Breast epithelium (tissue), 4 donors: ENCODE measurements around the gene SNX33. TPM values are rescaled to one million over a fixed set of nuclear protein-coding genes. Genes with fewer than 3 reads are reported as not detected.
"Not testable (repeated sequence)": the region's sequence is repeated elsewhere in the genome, so short reads cannot be mapped to it uniquely, and the experiment has no call there.

Source experiments
- DNase-seq, 2 donors: peaks; one replicate each; pipeline ENCODE4 v3.0.0-alpha.2; 2019; ENCODE audit warnings: low spot score in 2 of 2
- H3K27ac ChIP-seq, 2 donors: fragments of 200-600 bp; sonication (generic) in 1 of 2; one replicate each; pipeline ENCODE4 v1.5.1; 2016 to 2019; ENCODE audit warnings: mild to moderate bottlenecking in 1 of 2
- H3K27me3 ChIP-seq, 2 donors: fragments of 200-600 bp; sonication (generic) in 1 of 2; one replicate each; pipeline versions ENCODE4 v1.5.1 to v1.6.0; 2017 to 2019; ENCODE audit warnings: control low read depth in 1 of 2, mild to moderate bottlenecking in 1 of 2
- H3K36me3 ChIP-seq: fragments of 200-600 bp; one replicate; pipeline ENCODE4 v1.5.1; 2019
- H3K4me1 ChIP-seq, 2 donors: fragments of 200-600 bp; sonication (generic); one replicate each; pipeline ENCODE4 v1.5.1; 2016 to 2019; ENCODE audit warnings: control low read depth in 1 of 2
- H3K4me3 ChIP-seq, 3 donors: fragments of 200-600 bp; sonication (generic); 1 replicate in 2 of 3; 2 replicates in 1 of 3; pipeline ENCODE4 v1.5.1; 2016 to 2019; ENCODE audit warnings: mild to moderate bottlenecking in 3 of 3, moderate library complexity in 2 of 3
- H3K9me3 ChIP-seq, 2 donors: fragments of 200-600 bp; sonication (generic) in 1 of 2; one replicate each; pipeline ENCODE4 v1.5.1; 2016 to 2019; ENCODE audit warnings: control low read depth in 1 of 2
- POLR2A ChIP-seq: fragments of 450-650 bp; IDR thresholded peaks from one replicate; pipeline ENCODE4 v1.6.1; 2016; ENCODE audit warnings: antibody characterized with exemption, mild to moderate bottlenecking, moderate library complexity
- POLR2AphosphoS5 ChIP-seq, 3 donors: sonication (generic); formaldehyde crosslinking; IDR thresholded peaks; one replicate each; pipeline ENCODE4 v1.6.1; 2017; ENCODE audit warnings: antibody characterized with exemption in 3 of 3
- intact Hi-C: fragments of 100-400 bp; cut with DNase I; formaldehyde crosslinking; loops from one replicate; pipeline ENCODE4 v1.15.1; 2023; ENCODE audit warnings: low total_unique reads
- total RNA-seq, 3 donors: library from RNA; depleted of rRNA; stranded (reverse); fragments of >200 nt; gene quantifications; one replicate each; pipeline ENCODE4 v1.1.0, GENCODE V29; 2016
- TF ChIP-seq, protein P1 (sequence below), 3 donors: fragments of 450-650 bp; IDR thresholded peaks; one replicate each; pipeline ENCODE4 v1.5.1; 2016 to 2017; ENCODE audit warnings: antibody characterized with exemption in 3 of 3, mild to moderate bottlenecking in 3 of 3, moderate library complexity in 3 of 3

SNX33 gene
- total RNA-seq, 3 donors from 2014 or later: 32.8 to 42.7 (median 36.3) TPM

DNA sequence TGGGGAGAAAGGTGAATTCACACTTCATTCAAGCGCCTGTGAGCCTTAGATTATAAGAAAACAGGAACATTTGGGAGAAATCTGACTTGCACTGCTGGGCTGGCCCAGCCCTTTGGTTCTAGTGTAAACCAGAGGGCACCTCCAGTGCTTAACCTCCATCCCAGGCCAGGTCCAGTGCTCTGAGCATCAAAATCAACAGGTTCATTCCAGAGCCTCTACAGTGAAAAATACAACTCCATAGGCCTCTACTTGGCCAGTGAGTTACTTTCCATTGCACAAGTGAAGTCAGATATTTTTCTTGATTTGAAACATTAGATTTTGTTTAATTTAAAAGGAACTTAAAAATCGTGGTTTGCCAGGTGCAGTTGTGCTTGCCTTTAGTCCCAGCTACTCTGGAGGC, 25.2 kb upstream of the SNX33 start:
- intact Hi-C loops: no loop called here
- H3K27me3 ChIP-seq: no peaks in the 10 kb centered on the region
- peaks cover 0 to 5% of the 10 kb centered on the region in 2 donors for H3K4me1 ChIP-seq
- no peaks in the 10 kb centered on the region for H3K9me3 ChIP-seq
- H3K27ac ChIP-seq: peak overlapping the region in 1 of 2 donors; percentile 67
- no peak for DNase-seq
- TF ChIP-seq, protein P1, sequence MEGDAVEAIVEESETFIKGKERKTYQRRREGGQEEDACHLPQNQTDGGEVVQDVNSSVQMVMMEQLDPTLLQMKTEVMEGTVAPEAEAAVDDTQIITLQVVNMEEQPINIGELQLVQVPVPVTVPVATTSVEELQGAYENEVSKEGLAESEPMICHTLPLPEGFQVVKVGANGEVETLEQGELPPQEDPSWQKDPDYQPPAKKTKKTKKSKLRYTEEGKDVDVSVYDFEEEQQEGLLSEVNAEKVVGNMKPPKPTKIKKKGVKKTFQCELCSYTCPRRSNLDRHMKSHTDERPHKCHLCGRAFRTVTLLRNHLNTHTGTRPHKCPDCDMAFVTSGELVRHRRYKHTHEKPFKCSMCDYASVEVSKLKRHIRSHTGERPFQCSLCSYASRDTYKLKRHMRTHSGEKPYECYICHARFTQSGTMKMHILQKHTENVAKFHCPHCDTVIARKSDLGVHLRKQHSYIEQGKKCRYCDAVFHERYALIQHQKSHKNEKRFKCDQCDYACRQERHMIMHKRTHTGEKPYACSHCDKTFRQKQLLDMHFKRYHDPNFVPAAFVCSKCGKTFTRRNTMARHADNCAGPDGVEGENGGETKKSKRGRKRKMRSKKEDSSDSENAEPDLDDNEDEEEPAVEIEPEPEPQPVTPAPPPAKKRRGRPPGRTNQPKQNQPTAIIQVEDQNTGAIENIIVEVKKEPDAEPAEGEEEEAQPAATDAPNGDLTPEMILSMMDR (IDR thresholded peaks at IDR 0.05): no peak
- H3K4me3 ChIP-seq: no peak overlapping the region
- no peaks in the 10 kb centered on the region for H3K36me3 ChIP-seq

DNA sequence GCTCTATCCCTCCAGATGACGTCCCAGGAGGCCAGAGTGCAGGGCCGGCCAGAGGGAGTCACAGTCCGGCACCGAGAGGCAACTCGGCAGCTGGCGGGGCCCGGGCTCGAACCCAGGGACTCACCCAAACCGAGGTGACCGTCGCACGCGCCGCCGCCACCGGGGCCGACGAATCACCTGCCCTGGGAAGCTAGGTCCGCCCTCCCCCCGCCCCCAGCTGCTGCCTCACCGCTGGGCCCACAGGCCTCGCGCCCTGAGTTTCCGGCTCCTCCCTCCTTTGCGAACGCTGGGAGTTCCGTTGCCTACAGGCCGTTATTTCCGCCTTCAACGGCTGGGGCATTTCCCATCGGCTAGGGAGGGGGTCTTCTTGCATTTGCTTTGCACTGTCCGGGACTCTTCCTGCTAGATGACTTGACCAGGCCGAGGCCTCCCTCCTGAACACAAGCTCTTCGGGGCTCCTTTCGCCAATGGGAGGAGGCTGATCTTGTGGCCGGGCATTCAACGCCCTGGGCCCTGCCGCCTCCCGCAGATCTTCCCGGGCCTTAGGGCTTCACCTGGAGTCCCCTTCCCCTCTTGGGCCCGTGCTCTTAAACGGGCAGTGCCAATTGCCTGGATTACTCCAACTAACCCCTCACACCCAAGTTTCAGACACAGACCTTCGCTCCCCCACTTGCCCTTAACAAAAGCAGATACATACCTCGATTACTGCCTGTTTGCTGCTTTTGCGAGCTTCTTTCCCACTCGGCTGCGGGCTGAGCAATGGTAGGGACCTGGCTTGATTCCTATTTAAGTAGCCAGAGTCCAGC, 22.0 kb upstream of the SNX33 start, which contains the start of gene SNUPN:
Gene SNUPN, minus strand, starts transcription at position 184 of the 806 bp plus-strand sequence. CDS start 4,674 bp downstream, outside the sequence.
- H3K36me3 ChIP-seq: no peaks in the 10 kb centered on the region
- H3K27me3 ChIP-seq: no peaks in the 10 kb centered on the region
- intact Hi-C loops: no loop called here
- no peaks in the 10 kb centered on the region for H3K9me3 ChIP-seq
- H3K27ac ChIP-seq: peak within 1 kb of the TSS; percentile 91 to 97
- H3K4me3 ChIP-seq: peak within 1 kb of the TSS; percentile 68 to 98 (median 86)
- H3K4me1 ChIP-seq: no peaks in the 10 kb centered on the region
- TF ChIP-seq POLR2AphosphoS5 (IDR thresholded peaks at IDR 0.05) (peak; percentile 54 to 56 (median 54)), POLR2A (no peak)
- TF ChIP-seq, protein P1 (IDR thresholded peaks at IDR 0.05): peak in 1 of 3 donors; percentile 15
- DNase-seq: peak; percentile 88 to 92

DNA sequence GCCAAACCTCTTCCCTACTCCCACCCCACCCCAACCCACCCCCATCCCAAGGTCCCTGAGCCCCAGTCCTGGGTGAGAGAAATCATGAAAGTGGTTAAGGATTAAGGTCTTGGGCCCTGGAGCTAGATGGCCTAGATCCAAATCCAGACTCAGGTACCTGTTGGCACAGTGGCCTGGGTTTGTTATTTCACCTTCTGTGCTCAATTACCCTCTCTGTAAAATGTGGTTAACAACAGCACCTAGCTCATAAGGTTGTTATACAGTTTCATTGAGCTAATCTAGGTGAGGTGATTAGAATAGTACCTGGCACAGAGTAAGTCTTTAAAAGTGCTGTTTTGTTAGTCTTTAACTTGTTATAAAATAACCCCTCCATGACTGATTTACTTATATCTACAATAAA, 15.8 kb upstream of the SNX33 start:
- Histone ChIP-seq H3K36me3 (no peaks in the 10 kb centered on the region), H3K27ac (no peak overlapping the region), H3K4me3 (no peak overlapping the region), H3K27me3 (no peaks in the 10 kb centered on the region), H3K4me1 (no peaks in the 10 kb centered on the region), H3K9me3 (no peaks in the 10 kb centered on the region)
- intact Hi-C loops: no loop called here
- TF ChIP-seq POLR2A (no peak), POLR2AphosphoS5 (IDR thresholded peaks at IDR 0.05) (no peak)
- TF ChIP-seq, protein P1 (IDR thresholded peaks at IDR 0.05): no peak
- no peak for DNase-seq

DNA sequence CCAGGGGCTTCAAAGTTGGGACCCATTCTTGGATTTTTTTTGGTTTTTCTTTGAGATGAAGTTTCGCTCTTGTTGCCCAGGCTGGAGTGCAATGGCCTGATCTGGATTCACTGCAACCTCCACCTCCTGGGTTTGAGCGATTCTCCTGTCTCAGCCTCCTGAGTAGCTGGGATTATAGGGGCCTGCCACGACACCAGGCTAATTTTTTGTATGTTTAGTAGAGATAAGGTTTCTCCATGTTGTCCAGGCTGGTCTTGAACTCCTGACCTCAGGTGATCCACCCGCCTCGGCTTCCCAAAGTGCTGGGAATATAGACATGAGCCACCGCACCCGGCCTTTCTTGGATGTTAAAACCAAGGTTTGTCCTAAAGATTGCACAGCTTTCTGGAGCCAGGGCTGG, 13.8 kb upstream of the SNX33 start:
- DNase-seq, H3K27me3 ChIP-seq, H3K27ac ChIP-seq, intact Hi-C loops, H3K4me3 ChIP-seq, H3K9me3 ChIP-seq, H3K36me3 ChIP-seq: not testable (repeated sequence)
- H3K4me1 ChIP-seq: peaks cover 0 to 13% of the 10 kb centered on the region in 2 donors

DNA sequence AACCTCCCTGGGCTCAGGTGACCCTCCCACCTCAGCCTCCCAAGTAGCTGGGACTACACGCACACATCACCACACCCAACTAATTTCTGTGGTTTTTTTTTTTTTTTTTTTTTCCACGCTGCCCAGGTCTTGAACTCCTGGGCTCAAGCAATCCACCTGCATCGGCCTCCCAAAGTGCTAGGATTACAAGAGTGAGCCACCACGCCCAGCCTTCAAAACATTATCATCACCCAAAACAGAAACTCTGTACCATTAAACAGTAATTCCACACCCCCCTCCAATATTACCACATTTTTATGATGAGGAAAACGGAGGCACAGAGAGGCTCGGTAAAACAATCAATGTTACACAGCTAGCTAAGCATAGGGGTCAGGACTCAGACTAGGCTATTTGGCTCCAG, 11.7 kb upstream of the SNX33 start:
- peaks cover 0 to 13% of the 10 kb centered on the region in 2 donors for H3K4me1 ChIP-seq
- intact Hi-C loops: no loop called here
- H3K27me3 ChIP-seq: no peaks in the 10 kb centered on the region
- H3K27ac ChIP-seq: no peak overlapping the region
- no peak for DNase-seq
- no peak overlapping the region for H3K4me3 ChIP-seq
- H3K9me3 ChIP-seq: no peaks in the 10 kb centered on the region
- H3K36me3 ChIP-seq: no peaks in the 10 kb centered on the region
- no peak for TF ChIP-seq POLR2AphosphoS5 (IDR thresholded peaks at IDR 0.05)
- no peak for TF ChIP-seq POLR2A
- TF ChIP-seq, protein P1 (IDR thresholded peaks at IDR 0.05): no peak
